Left ventricle myocardium superior (tissue), 1 donor: Measurements from ENCODE around the gene EFS. TPM values are rescaled to one million over a fixed set of nuclear protein-coding genes. Genes with fewer than 3 reads are reported as not detected.
A peak's percentile ranks its signal among the peaks of the same experiment; 100 is the strongest.
"Not testable (repeated sequence)": the region's sequence is repeated elsewhere in the genome, so short reads cannot be mapped to it uniquely, and the experiment has no call there.

Source experiments
- ATAC-seq: fragments of 200-7000 bp; cut with Tn5 transposase; one replicate; pipeline ENCODE4 v1.9.1; 2020; ENCODE audit warnings: mild to moderate bottlenecking, moderate library complexity
- DNase-seq: peaks from one replicate; pipeline ENCODE4 v3.0.0-alpha.2; 2020
- intact Hi-C: fragments of 100-400 bp; cut with micrococcal nuclease; formaldehyde crosslinking; loops from one replicate; pipeline ENCODE4 v1.11.0; 2022
- total RNA-seq: library from RNA; stranded (reverse); fragmentation: NEBNext Ultra II Directional; extraction: Animal tissue kit (Norgen Biotek cat#: 25700); gene quantifications from one replicate; pipeline ENCODE4 v1.2.1, GENCODE V29; 2021
- donor health status: DM: no; HTN: yes; CAD: no; lungs with severe emphysema.

EFS gene
- total RNA-seq, 1 donor from 2014 or later, result 3.3 TPM

- DNase-seq, result no peak
- ATAC-seq, result peak; percentile 0
- intact Hi-C loops, result no loop called here
Observed at GRCh38 chr14:23401291-23401690, 36.3 kb upstream of the EFS start.

GRCh38 chr14:23400496-23401149, 35.7 kb upstream of the EFS start:
- ATAC-seq, result peak; percentile 3
- DNase-seq, intact Hi-C loops: not testable (repeated sequence)

GRCh38 chr14:23399591-23399990, 34.6 kb upstream of the EFS start:
- intact Hi-C loops, result no loop called here
- DNase-seq, result peak; percentile 32
- ATAC-seq, result no peak

- DNase-seq, result peak; percentile 41
- peak; percentile 2 for ATAC-seq
Observed at GRCh38 chr14:23399136-23399535, 34.2 kb upstream of the EFS start.

GRCh38 chr14:23398348-23398747, 33.4 kb upstream of the EFS start:
- ATAC-seq (no peak), DNase-seq (no peak)

More at GRCh38 chr14:23399136-23399535, 34.2 kb upstream of the EFS start:
- intact Hi-C loops, result no loop called here

GRCh38 chr14:23396781-23397407, 31.9 kb upstream of the EFS start:
- ATAC-seq (no peak), DNase-seq (no peak)
- intact Hi-C loops, result no loop called here

More at GRCh38 chr14:23398348-23398747, 33.4 kb upstream of the EFS start:
- intact Hi-C loops, result no loop called here

GRCh38 chr14:23396126-23396525, 31.2 kb upstream of the EFS start:
- DNase-seq (no peak), ATAC-seq (no peak)
- intact Hi-C loops, result no loop called here

- intact Hi-C loops, result no loop called here
- DNase-seq (no peak), ATAC-seq (no peak)
Observed at GRCh38 chr14:23392613-23393012, 27.6 kb upstream of the EFS start.

GRCh38 chr14:23389871-23390270, 24.9 kb upstream of the EFS start:
- peak; percentile 2 for ATAC-seq
- intact Hi-C loops, DNase-seq: not testable (repeated sequence)

GRCh38 chr14:23389396-23389795, 24.4 kb upstream of the EFS start:
- intact Hi-C loops, result no loop called here
- DNase-seq (no peak), ATAC-seq (no peak)

GRCh38 chr14:23388996-23389395, 24.0 kb upstream of the EFS start:
- intact Hi-C loops, result no loop called here
- DNase-seq (no peak), ATAC-seq (peak; percentile 1)

- intact Hi-C loops, result no loop called here
- ATAC-seq (peak; percentile 0), DNase-seq (no peak)
Observed at GRCh38 chr14:23387916-23388882, 23.2 kb upstream of the EFS start.

GRCh38 chr14:23386999-23387398, 22.0 kb upstream of the EFS start:
- no peak for DNase-seq

GRCh38 chr14:23386266-23386657, 21.3 kb upstream of the EFS start:
- intact Hi-C loops, DNase-seq: not testable (repeated sequence)

More at GRCh38 chr14:23386999-23387398, 22.0 kb upstream of the EFS start:
- intact Hi-C loops, result no loop called here
- ATAC-seq, result no peak

GRCh38 chr14:23385642-23386265, 20.8 kb upstream of the EFS start:
- ATAC-seq (no peak), DNase-seq (no peak)
- intact Hi-C loops, result no loop called here

More at GRCh38 chr14:23386266-23386657, 21.3 kb upstream of the EFS start:
- ATAC-seq, result not testable (repeated sequence)

- no peak for DNase-seq
- ATAC-seq, result no peak
- intact Hi-C loops, result no loop called here
Observed at GRCh38 chr14:23385244-23385641, 20.3 kb upstream of the EFS start.

GRCh38 chr14:23384364-23385080, 19.6 kb upstream of the EFS start:
- intact Hi-C loops, result no loop called here
- DNase-seq, result no peak
- no peak for ATAC-seq

- DNase-seq (no peak), ATAC-seq (no peak)
- intact Hi-C loops, result no loop called here
Observed at GRCh38 chr14:23382731-23383440, 17.9 kb upstream of the EFS start.
